H1 (cell line): ENCODE data around the gene OS9.

ENCODE experiments used
- BCL11A ChIP-seq, 2 experiments: IDR thresholded peaks; one replicate each; pipeline ENCODE4 v1.6.1; 2011; ENCODE audit warnings: low read depth in 2 of 2, low read length in 2 of 2, mild to moderate bottlenecking in 2 of 2
- CHD1 ChIP-seq: IDR thresholded peaks from 2 replicates; pipeline ENCODE4 v1.6.1; 2012; ENCODE audit warnings: low read depth, low read length, improper control_type of control experiment
- EZH2 ChIP-seq: fragments of 200-600 bp; sonication (generic); IDR thresholded peaks from 2 replicates; pipeline ENCODE4 v1.7.1; 2012; ENCODE audit warnings: low read depth, mild to moderate bottlenecking, moderate library complexity, low read length, inconsistent platforms; ENCODE audit not compliant: severe bottlenecking
- GABPA ChIP-seq: IDR thresholded peaks from 2 replicates; pipeline ENCODE4 v1.6.1; 2011; ENCODE audit warnings: mild to moderate bottlenecking, low read length, moderate library complexity, borderline replicate concordance; ENCODE audit not compliant: insufficient read depth
- HDAC2 ChIP-seq, 2 experiments: fragments of 300-600 bp in 1 of 2; sonication (generic) in 1 of 2; IDR thresholded peaks; 2 replicates each; pipeline ENCODE4 v1.6.1; 2011 to 2012; ENCODE audit warnings: low read depth in 2 of 2, low read length in 2 of 2, mild to moderate bottlenecking in 2 of 2, moderate library complexity in 2 of 2, borderline replicate concordance in 1 of 2, inconsistent platforms in 1 of 2
- JUN ChIP-seq: IDR thresholded peaks from 2 replicates; pipeline ENCODE4 v1.6.1; 2011; ENCODE audit warnings: low read depth, mild to moderate bottlenecking, improper control_type of control experiment, low read length
- JUND ChIP-seq: IDR thresholded peaks from 2 replicates; pipeline ENCODE4 v1.6.1; 2011; ENCODE audit warnings: mild to moderate bottlenecking, improper control_type of control experiment, low read length
- NANOG ChIP-seq: IDR thresholded peaks from 2 replicates; pipeline ENCODE4 v1.6.1; 2011; ENCODE audit warnings: low read length, low read depth, mild to moderate bottlenecking, inconsistent platforms; ENCODE audit not compliant: insufficient read depth, poor library complexity, severe bottlenecking
- POLR2A ChIP-seq, 2 experiments: IDR thresholded peaks; 1 replicate in 1 of 2; 2 replicates in 1 of 2; pipeline ENCODE4 v1.6.1; 2011; ENCODE audit warnings: low read depth in 2 of 2, low read length in 2 of 2, mild to moderate bottlenecking in 2 of 2; ENCODE audit errors: control extremely low read depth in 1 of 2
- POLR2AphosphoS5 ChIP-seq: IDR thresholded peaks from 2 replicates; pipeline ENCODE4 v1.6.1; 2011; ENCODE audit warnings: low read depth, low read length
- RAD21 ChIP-seq, 2 experiments: IDR thresholded peaks in 1 of 2; conservative IDR thresholded peaks in 1 of 2; 2 replicates each; pipeline ENCODE4 v1.6.1; 2011; ENCODE audit warnings: low read depth in 2 of 2, low read length in 2 of 2, improper control_type of control experiment in 1 of 2, inconsistent platforms in 1 of 2, mild to moderate bottlenecking in 1 of 2, moderate library complexity in 1 of 2
- SP1 ChIP-seq: IDR thresholded peaks from 2 replicates; pipeline ENCODE4 v1.6.1; 2011; ENCODE audit warnings: low read depth, low read length
- TF ChIP-seq, protein P1 (sequence below), 3 experiments: IDR thresholded peaks; 1 replicate in 2 of 3; 2 replicates in 1 of 3; pipeline versions ENCODE4 v1.5.1 to v1.6.1; 2011; ENCODE audit warnings: low read length in 3 of 3, mild to moderate bottlenecking in 3 of 3, inconsistent platforms in 2 of 3, low read depth in 1 of 3, moderate library complexity in 1 of 3; ENCODE audit not compliant: insufficient read depth in 1 of 3; ENCODE audit errors: control extremely low read depth in 1 of 3
- TF ChIP-seq, protein P2 (sequence below): IDR thresholded peaks from 2 replicates; pipeline ENCODE4 v1.6.1; 2011; ENCODE audit warnings: low read depth, mild to moderate bottlenecking, low read length; ENCODE audit not compliant: insufficient read depth

DNA sequence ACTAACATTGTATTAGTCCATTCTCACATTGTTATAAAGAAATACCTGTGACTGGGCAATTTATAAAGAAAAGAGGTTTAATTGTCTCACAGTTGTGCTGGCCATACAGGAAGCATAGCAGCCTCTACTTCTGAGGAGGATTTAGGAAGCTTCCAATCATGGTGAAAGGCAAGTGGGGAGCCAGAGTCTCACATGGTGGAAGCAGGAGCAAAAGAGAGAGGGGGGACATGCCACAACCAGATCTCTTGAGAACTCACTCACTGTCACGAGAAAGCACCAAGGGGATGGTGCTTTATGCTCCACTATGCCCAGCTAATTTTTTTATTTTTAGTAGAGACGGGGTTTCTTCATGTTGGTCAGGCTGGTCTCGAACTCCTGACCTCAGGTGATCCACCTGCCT is 13.3 kb downstream of the OS9 start:
- no peak for TF ChIP-seq JUND
- no peak for TF ChIP-seq JUN
- TF ChIP-seq CHD1 = no peak
- TF ChIP-seq, protein P1, sequence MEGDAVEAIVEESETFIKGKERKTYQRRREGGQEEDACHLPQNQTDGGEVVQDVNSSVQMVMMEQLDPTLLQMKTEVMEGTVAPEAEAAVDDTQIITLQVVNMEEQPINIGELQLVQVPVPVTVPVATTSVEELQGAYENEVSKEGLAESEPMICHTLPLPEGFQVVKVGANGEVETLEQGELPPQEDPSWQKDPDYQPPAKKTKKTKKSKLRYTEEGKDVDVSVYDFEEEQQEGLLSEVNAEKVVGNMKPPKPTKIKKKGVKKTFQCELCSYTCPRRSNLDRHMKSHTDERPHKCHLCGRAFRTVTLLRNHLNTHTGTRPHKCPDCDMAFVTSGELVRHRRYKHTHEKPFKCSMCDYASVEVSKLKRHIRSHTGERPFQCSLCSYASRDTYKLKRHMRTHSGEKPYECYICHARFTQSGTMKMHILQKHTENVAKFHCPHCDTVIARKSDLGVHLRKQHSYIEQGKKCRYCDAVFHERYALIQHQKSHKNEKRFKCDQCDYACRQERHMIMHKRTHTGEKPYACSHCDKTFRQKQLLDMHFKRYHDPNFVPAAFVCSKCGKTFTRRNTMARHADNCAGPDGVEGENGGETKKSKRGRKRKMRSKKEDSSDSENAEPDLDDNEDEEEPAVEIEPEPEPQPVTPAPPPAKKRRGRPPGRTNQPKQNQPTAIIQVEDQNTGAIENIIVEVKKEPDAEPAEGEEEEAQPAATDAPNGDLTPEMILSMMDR (IDR thresholded peaks at IDR 0.05; ENCODE audit: control extremely low read depth in 1 of 3, insufficient read depth in 1 of 3, low read depth in 1 of 3, low read length in 3 of 3) = no peak
- no peak for TF ChIP-seq POLR2AphosphoS5
- TF ChIP-seq GABPA = no peak
- TF ChIP-seq HDAC2 (IDR thresholded peaks at IDR 0.05; ENCODE audit: borderline replicate concordance in 1 of 2, low read depth in 2 of 2, low read length in 2 of 2) = no peak
- no peak for TF ChIP-seq SP1
- TF ChIP-seq, protein P2, sequence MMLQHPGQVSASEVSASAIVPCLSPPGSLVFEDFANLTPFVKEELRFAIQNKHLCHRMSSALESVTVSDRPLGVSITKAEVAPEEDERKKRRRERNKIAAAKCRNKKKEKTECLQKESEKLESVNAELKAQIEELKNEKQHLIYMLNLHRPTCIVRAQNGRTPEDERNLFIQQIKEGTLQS = no peak
- no peak for TF ChIP-seq EZH2
- TF ChIP-seq BCL11A (IDR thresholded peaks at IDR 0.05; ENCODE audit: low read depth in 2 of 2, low read length in 2 of 2) = no peak
- no peak for TF ChIP-seq NANOG
- TF ChIP-seq RAD21 (IDR thresholded peaks at IDR 0.05 in 1 of 2, conservative IDR thresholded peaks at IDR 0.05 in 1 of 2; ENCODE audit: low read depth in 2 of 2, low read length in 2 of 2) = no peak
- no peak for TF ChIP-seq POLR2A (IDR thresholded peaks at IDR 0.05; ENCODE audit: control extremely low read depth in 1 of 2, low read depth in 2 of 2, low read length in 2 of 2)
